AG04450 (cell line): ENCODE measurements around the gene UGT1A3. TPM values are rescaled to one million over a fixed set of nuclear protein-coding genes. Genes with fewer than 3 reads are reported as not detected.

Experiments
- CTCF ChIA-PET: fragments of 300-600, 350-600 bp; formaldehyde crosslinking; extraction: SDS; loops from one replicate; lab custom pipeline; 2022; ENCODE audit warnings: antibody characterized with exemption, inconsistent platforms; lab: Charles Lee
- POLR2A ChIA-PET: fragments of 350-600 bp; formaldehyde crosslinking; extraction: SDS; loops from one replicate; lab custom pipeline; 2021; ENCODE audit warnings: antibody characterized with exemption, inconsistent platforms; lab: Yijun Ruan, JAX
- DNase-seq: peaks from one replicate; pipeline ENCODE4 v3.0.0-alpha.2; 2011; ENCODE audit warnings: low read depth, low spot score
- H3K27ac ChIP-seq: one replicate; pipeline ENCODE4 v1.5.1; 2012; ENCODE audit warnings: low read depth, low read length, control low read depth
- H3K27me3 ChIP-seq: one replicate; pipeline ENCODE4 v1.6.0; 2012; ENCODE audit warnings: low read length; ENCODE audit not compliant: control insufficient read depth, insufficient read depth
- H3K4me3 ChIP-seq: 2 replicates; pipeline ENCODE4 v1.5.1; 2011; ENCODE audit warnings: mild to moderate bottlenecking, low read depth, low read length, control low read depth
- H3K9me3 ChIP-seq: 2 replicates; pipeline ENCODE4 v1.5.1; 2012; ENCODE audit warnings: low read length; ENCODE audit not compliant: control insufficient read depth, insufficient read depth
- polyA plus RNA-seq: library from polyadenylated mRNA; depleted of rRNA; stranded (reverse); fragments of >200 nt; gene quantifications from 2 replicates; pipeline ENCODE4 v1.2.3, GENCODE V29; 2011
- TF ChIP-seq, protein P1 (sequence below): IDR thresholded peaks from 2 replicates; pipeline ENCODE4 v1.5.1; 2011; ENCODE audit warnings: low read depth, low read length, control low read depth, inconsistent platforms

UGT1A3 gene
- polyA plus RNA-seq, 1 experiment = not detected

DNA sequence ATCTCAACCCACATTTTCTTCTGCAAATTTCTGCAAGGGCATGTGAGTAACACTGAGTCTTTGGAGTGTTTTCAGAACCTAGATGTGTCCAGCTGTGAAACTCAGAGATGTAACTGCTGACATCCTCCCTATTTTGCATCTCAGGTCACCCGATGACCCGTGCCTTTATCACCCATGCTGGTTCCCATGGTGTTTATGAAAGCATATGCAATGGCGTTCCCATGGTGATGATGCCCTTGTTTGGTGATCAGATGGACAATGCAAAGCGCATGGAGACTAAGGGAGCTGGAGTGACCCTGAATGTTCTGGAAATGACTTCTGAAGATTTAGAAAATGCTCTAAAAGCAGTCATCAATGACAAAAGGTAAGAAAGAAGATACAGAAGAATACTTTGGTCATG, 39.2 kb downstream of the UGT1A3 start:
- no peak overlapping the region for H3K4me3 ChIP-seq

DNA sequence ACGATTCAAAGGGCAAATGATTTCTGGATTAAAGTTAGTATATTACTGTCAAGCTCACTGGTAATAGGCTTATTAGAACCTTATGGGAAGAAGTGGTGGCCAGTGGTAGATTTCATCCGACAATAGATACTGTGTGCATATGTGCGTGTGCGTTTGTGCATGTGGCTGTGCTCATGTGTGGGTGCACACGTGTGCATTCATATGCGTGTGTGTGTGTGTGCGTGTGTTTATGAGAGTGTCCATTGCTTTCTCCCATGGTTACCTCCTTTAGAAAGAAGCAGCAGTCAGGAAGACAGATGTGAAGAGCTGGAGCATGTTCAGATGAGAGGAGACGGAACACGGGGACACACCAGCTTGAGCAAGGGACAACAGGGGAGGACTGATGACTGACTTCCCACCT, 40.4 kb downstream of the UGT1A3 start:
- ChIA-PET CTCF (no interaction called here), POLR2A (no interaction called here)
- DNase-seq = no peak
- Histone ChIP-seq H3K27ac (no peak overlapping the region), H3K4me3 (no peak overlapping the region), H3K27me3 (no peaks in the 10 kb centered on the region), H3K9me3 (peaks cover 3% of the 10 kb centered on the region; the same call in 1 of the 2 replicates)
- TF ChIP-seq, protein P1, sequence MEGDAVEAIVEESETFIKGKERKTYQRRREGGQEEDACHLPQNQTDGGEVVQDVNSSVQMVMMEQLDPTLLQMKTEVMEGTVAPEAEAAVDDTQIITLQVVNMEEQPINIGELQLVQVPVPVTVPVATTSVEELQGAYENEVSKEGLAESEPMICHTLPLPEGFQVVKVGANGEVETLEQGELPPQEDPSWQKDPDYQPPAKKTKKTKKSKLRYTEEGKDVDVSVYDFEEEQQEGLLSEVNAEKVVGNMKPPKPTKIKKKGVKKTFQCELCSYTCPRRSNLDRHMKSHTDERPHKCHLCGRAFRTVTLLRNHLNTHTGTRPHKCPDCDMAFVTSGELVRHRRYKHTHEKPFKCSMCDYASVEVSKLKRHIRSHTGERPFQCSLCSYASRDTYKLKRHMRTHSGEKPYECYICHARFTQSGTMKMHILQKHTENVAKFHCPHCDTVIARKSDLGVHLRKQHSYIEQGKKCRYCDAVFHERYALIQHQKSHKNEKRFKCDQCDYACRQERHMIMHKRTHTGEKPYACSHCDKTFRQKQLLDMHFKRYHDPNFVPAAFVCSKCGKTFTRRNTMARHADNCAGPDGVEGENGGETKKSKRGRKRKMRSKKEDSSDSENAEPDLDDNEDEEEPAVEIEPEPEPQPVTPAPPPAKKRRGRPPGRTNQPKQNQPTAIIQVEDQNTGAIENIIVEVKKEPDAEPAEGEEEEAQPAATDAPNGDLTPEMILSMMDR = no peak

More for the DNA sequence above, 39.2 kb downstream of the UGT1A3 start:
- no peak for DNase-seq
- TF ChIP-seq, protein P1 = no peak
- CTCF ChIA-PET = no interaction called here
- POLR2A ChIA-PET = no interaction called here
- no peaks in the 10 kb centered on the region for H3K27me3 ChIP-seq
- no peak overlapping the region for H3K27ac ChIP-seq
- H3K9me3 ChIP-seq = peaks cover 3% of the 10 kb centered on the region; the same call in 1 of the 2 replicates

DNA sequence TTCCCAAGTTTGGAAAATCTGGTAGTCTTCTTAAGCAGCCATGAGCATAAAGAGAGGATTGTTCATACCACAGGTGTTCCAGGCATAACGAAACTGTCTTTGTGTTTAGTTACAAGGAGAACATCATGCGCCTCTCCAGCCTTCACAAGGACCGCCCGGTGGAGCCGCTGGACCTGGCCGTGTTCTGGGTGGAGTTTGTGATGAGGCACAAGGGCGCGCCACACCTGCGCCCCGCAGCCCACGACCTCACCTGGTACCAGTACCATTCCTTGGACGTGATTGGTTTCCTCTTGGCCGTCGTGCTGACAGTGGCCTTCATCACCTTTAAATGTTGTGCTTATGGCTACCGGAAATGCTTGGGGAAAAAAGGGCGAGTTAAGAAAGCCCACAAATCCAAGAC, 43.3 kb downstream of the UGT1A3 start:
- ChIA-PET POLR2A (no interaction called here), CTCF (no interaction called here)
- no peak for DNase-seq
- peaks cover 8% of the 10 kb centered on the region for H3K9me3 ChIP-seq
- TF ChIP-seq, protein P1 = no peak
- H3K27me3 ChIP-seq = no peaks in the 10 kb centered on the region
- H3K4me3 ChIP-seq = no peak overlapping the region
- H3K27ac ChIP-seq = no peak overlapping the region

DNA sequence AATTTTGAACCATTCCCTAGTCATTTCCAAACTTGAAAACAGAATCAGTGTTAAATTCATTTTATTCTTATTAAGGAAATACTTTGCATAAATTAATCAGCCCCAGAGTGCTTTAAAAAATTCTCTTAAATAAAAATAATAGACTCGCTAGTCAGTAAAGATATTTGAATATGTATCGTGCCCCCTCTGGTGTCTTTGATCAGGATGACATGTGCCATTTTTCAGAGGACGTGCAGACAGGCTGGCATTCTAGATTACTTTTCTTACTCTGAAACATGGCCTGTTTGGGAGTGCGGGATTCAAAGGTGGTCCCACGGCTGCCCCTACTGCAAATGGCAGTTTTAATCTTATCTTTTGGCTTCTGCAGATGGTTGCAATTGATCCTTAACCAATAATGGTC, 43.7 kb downstream of the UGT1A3 start:
- Histone ChIP-seq H3K9me3 (peaks cover 8% of the 10 kb centered on the region), H3K4me3 (no peak overlapping the region), H3K27me3 (no peaks in the 10 kb centered on the region), H3K27ac (no peak overlapping the region)
- POLR2A ChIA-PET = no interaction called here
- TF ChIP-seq, protein P1 = no peak
- DNase-seq = no peak
- CTCF ChIA-PET = no interaction called here

DNA sequence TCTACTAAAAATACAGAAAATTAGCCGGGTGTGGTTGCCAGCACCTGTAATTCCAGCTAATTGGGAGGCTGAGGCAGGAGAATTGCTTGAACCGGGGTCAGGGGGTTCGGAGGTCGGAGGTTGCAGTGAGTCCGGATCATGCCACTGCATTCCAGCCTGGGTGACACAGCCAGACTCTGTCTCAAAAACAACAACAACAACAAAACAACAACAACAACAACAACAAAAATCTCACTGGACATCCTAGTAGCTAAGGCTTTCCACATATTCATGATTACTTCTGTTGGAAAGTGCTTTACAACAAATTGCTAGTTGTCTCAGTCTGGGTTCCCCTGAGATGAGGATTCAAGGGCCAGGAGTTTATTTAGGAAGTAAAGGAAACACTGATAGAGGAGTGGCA, 45.0 kb downstream of the UGT1A3 start:
- H3K9me3 ChIP-seq = peaks cover 8% of the 10 kb centered on the region
- H3K4me3 ChIP-seq = no peak overlapping the region
- H3K27me3 ChIP-seq = no peaks in the 10 kb centered on the region
- CTCF ChIA-PET = no interaction called here
- POLR2A ChIA-PET = no interaction called here
- H3K27ac ChIP-seq = no peak overlapping the region
- TF ChIP-seq, protein P1 = no peak
- DNase-seq = no peak
